ENCODE data around the gene RNF186.

Gene RNF186

GRCh38 chr1:19764848-19765247 is 50.2 kb downstream of the RNF186 start:
- DNase-seq (ENCODE audit: low read depth), result no peak
- H3K4me3 ChIP-seq (ENCODE audit: low read depth, low read length), result no peak overlapping the region
- TF ChIP-seq CTCF (IDR thresholded peaks at IDR 0.05; ENCODE audit: control insufficient read depth, extremely low read depth, insufficient read depth), result no peak

Measured in LNCaP clone FGC (cell line).